GM21619 (cell line): ENCODE data around the gene OTC.

ENCODE experiments used
- ATAC-seq: cut with Tn5 transposase; IDR thresholded peaks from one replicate; pipeline ENCODE4 v1.9.1; 2021; ENCODE audit not compliant: unreplicated experiment

OTC gene

DNA sequence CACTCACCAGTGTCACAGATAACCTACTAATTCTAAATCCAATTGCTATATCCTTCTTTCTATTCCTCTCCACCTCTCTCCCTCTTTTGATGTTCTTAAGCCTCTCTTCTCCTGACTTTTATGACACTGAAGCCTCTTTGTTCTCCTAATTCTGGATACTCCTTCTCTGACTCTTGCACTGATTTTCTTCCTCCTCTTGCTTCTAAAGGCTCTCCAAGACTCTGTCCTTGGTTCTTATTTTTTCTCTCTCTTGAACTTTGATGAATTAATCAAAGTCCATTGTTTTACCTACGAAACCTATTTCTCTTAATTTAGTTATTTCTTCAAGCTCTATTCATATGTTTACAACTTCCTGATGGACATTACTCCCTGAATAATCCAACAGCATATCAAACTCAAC is 113.3 kb downstream of the OTC start:
- ATAC-seq: no peak

DNA sequence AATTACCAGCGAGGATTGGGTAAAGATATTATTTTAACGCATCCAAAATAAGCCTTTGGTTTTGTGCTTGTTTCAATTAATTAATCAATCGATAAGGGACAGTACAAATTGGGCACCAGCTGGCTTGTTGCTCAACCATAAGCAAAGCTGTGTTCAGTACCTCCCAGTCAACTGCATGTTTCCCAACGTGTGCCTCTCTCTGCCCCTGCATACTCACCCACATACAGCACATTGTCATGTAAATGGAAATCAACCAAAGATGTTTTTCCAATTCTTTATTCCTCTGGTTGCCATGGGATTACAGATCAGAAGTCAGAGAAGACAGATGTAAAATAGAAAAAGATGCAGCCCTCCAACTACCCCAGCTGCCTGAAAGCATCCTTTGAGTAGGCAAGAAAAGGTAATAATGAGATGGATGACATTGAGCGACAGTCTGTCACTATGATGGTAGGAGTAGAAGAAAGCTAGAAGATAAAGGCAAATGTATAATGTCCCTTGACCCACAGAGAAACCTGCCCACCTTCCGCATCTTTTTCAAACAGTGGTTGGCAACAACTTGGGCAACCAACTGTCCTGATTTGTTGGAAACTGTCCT is 116.3 kb downstream of the OTC start:
- no peak for ATAC-seq
